ENCODE results near the gene KCNQ5.

GRCh38 chr6:72783035-72783434 is 161.2 kb downstream of the KCNQ5 start:
- no peak for TF ChIP-seq CTCF (conservative IDR thresholded peaks at IDR 0.05 in 1 of 2, IDR thresholded peaks at IDR 0.05 in 1 of 2; ENCODE audit: low read depth in 1 of 2, low read length in 2 of 2)
- no peak for TF ChIP-seq EZH2 (IDR thresholded peaks at IDR 0.05; ENCODE audit: low read length, missing control alignments)
